SH-SY5Y (cell line): ENCODE results near the gene PABPC3.

ENCODE experiments used
- GATA2 ChIP-seq: IDR thresholded peaks from 2 replicates; pipeline ENCODE4 v1.6.1; 2011; ENCODE audit warnings: mild to moderate bottlenecking, low read depth, low read length
- GATA3 ChIP-seq: IDR thresholded peaks from 2 replicates; pipeline ENCODE4 v1.6.1; 2011; ENCODE audit warnings: low read depth, mild to moderate bottlenecking, low read length, moderate library complexity

DNA sequence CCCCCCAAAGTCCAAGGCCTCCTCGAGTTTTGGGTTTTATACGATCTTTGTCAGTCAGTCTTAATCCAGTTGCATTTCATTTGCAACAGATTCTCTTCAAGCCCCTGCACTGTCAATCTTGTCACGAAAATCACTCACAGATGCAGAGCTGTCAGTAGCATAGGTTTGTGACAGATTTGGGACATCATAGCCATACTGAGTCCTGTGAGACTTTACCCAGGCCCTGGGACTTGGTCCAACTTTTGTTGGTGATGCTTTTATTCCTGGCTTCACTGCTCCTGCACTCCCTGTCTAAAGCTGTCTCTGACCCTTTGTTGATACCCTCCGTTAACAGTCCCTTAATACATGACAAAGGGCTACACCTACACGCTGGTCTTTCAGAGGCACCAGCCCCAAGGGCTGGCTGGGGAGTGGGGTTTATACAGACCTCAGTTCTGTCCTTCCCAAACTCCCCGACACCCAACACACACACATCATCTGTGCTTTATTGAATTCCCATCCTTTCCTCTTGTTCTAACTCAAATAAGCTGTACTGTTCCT lies 36.0 kb downstream of the PABPC3 start:
- TF ChIP-seq GATA3 (no peak), GATA2 (no peak)
